Stimulated activated CD4-positive, alpha-beta T cell treated with anti-CD3 and anti-CD28 coated beads, Interleukin-4, amount 100 ng/mL, for 48 hours (primary cell): ENCODE results near the gene ABRAXAS1.
"Not testable (repeated sequence)": the region's sequence is repeated elsewhere in the genome, so short reads cannot be mapped to it uniquely, and the experiment has no call there.

Source experiments
- DNase-seq, 2 donors: peaks; one replicate each; pipeline ENCODE4 v3.0.0-alpha.2; 2020; ENCODE audit warnings: low read depth in 2 of 2

ABRAXAS1 gene

DNA sequence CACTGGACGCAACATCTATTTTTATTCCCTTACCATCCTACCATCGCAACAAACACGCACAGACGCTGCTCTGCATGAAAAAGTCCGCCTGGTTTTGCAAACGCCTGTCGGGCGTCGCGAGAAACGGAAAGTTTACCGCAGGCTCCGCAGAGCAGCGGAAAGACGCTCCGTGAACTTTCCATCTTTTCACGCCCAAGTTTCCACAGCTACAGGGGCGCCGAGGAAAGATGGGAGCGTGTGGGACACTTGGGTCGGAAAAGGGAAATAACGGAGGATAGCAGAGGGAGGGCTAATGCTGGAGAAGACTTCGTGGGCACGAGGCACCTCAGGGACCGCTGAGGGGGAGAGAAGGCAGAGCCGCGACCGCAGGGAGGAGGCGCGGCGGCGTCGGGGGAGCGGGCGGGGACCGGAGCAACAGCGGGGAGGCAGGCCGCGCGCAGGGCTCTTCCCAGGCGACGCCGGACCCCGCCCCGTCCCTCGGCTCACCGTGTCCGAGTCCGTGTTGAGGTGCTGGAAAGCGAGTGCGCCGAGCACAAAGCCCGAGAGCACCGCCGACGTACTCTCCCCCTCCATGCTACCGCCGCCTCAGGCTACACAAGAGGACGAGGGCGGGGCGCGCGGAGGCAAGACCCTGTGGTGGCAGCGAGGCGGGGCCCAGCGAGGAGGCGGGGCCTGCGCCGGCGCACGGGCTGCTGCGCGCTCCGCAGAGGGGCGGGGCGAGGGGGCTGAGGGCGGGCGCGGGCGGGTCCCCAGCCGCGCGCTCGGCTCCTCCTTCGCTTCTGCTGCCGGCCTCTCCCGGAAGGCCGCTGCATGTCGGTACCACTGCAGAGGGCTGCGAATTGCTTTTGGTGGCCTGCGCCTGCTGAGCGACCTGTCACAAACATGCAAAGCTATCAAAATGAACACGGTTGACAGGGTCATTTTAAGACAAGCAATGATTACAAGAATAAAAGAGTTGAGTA, at the start of gene ABRAXAS1:
TSS of gene ABRAXAS1 (minus strand) at position 601 of the 962 bp plus-strand sequence. CDS start at position 573, 28 bp downstream.
- peak; percentile 91 for DNase-seq

DNA sequence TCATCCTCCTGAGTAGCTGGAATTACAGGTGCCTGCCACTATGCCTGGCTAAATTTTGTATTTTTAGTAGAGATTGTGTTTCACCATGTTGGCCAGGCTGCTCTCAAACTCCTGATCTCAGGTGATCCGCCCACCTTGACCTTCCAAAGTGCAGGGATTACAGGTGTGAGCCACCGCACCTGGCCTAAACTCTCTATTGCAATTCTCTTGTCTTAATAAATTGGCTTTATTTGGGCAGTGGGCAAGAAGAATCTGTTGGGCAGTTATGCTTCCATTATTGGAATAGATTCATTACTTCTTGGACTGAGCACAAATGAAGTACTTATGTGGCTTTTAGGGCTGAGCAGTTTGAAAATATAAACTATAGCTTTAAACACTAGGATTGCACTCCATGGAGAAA, 42.8 kb upstream of the ABRAXAS1 start:
- DNase-seq, result no peak

DNA sequence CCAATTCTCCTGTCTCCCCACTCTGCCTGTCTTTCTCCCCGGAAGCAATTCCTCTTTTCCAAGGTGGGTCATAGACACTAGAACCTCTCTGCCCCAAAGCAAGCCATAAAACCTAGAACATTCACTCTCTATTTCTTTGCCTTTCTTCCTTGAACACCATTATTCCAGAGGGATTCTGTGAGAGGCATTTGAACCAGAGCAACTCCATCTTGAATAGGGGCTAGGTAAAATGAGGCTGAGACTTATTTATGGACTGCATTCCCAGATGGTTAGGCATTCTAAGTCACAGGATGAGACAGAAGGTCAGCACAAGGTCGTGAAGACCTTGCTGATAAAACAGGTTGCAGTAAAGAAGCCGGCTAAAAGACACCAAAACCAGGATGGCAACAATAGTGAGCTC, 37.3 kb upstream of the ABRAXAS1 start:
- DNase-seq, result no peak

DNA sequence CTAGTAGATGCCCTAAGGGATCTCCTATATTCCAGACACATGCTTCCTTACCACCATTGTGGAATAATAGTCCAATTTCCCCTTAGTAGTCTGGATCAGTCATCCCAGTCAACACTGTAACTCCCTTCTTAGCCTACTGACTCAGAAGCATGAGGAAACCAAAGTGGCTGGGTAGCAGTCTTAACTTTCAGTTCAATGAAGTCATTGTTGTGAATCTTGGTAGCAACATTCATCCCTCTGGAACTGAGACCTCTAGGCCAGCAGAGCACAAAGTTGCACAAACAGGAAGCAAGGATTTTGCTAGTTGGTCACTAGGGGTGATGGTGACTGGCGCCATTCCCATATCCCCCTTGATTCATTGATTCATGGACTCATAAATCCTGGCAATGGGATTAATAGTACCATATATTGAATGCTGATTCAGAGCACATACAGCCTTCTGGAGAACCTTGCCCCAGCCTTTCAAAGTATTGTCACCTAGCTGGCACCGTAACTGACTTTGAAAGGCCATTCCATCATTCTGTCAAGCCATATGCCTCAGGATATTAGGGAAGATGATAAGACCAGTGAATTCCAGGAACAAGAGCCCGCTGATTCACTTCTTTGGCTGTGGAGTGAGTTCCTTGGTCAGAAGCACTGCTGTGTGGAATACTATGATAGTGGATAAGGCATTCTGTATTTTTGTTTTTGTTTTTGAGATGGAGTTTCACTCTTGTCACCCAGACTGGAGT, 31.3 kb upstream of the ABRAXAS1 start:
- no peak for DNase-seq

DNA sequence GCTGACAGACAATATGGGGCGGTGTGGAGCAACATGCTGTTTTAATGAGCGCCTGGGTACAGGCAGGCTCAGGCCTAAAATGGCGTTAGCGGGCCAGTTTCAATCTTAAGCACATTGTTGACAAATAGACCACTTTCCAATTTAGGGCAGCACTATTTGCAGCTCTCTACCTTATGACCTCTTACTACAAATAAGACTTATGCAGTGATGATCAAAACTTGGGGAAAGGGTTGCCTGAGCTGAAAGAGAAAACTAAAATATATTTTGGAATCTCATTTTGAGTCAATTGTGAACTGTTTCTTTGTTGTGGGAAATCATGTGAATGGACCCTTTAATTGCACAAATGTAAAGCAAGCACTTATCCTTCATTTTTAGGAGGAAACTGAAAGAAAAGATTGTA, 25.5 kb upstream of the ABRAXAS1 start:
- DNase-seq, result no peak

DNA sequence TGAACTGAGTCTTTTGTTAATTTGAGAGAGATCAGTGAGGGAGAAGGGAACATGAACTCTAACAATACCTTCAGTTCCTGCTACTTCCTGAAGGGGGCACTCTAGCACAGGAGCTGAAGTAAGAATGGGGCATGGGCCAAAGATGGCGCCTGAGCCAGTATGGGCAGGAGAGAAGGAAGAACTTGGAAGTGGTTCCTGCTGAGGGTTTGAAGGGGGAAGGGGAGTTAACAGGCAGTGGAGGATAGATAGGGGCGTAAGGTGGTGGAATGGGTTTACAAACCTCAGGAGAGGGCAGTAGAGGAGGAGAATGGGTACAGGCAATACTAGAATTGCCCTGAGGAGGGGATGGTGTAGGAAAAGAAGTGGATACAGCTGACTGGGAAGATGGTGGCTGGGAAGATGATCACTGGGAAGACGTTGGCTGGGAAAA, 24.3 kb upstream of the ABRAXAS1 start:
- DNase-seq, result peak; percentile 35 to 49

DNA sequence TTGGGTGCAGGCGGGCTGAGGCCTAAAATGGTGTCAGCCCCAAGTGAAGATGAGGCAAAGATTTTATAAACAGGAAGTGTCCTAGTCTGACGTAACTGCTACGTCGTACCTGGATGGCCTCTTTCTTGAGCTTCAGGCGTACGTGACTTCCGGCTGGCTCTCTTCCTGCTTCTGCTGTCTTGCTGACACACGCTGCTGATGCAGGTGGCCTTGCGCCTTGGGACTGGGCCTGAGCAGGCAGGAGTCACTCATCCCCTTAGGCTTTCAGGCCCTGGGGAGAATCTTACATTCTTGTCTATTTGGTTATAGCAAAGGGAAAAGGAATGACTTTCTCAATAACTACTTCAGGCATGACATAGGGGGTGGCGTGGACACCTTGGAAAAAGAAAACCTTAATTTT, 20.1 kb upstream of the ABRAXAS1 start:
- no peak for DNase-seq

DNA sequence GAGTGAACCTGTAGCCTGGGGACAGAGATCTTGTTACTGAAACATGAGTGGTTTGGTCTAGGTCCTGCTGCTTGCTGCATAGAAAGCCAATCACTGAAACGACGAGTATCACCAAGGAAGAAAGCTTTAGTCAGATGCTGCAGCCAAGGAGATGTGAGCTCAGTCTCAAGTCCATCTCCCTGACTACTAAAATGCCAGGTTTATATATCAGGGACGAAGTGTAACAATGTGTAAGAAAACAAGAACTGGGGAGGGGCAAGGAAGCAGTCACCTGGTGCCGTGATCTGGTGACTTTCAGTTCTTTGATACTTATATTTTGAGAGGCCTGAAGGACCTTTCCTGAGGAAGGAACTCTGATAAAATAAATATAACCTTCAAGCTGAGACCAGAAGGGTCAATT, 19.6 kb upstream of the ABRAXAS1 start:
- DNase-seq, result no peak

DNA sequence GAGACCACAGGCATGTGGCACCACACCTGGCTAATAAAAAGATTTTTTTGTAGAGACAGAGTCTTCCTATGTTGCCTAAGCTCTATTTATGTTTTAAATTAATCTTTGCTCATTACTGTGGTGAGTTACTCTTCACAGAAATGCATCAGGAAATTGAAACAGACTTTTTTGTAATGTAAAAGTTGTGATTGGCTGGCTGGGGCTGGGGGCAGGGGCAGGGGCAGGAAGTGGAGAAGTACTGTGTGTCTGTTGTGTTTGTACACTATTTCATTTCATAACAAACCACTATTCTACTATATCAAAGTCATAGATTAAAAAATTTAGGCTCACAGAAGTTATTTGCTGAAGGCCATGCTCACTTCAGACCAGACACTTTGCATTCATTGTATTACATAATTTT, 19.1 kb upstream of the ABRAXAS1 start:
- DNase-seq, result no peak

DNA sequence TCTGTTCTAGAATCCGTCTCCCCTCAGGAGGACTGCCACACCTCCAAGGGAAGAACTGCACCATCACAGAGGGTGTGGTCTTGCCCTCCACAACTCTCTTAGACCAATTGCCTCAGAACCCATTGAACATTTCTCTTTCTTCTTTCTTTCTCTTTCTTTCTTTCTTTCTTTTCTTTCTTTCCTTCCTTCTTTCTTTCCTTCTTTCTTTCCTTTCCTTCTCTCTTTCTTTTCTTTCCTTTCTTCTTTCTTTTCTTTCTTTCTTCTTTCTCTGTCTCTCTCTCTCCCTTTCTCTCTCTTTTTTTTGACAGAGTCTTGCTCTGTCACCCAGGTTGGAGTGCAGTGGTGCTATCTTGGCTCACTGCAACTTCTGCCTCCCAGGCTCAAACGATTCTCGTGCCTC, 16.8 kb upstream of the ABRAXAS1 start:
- DNase-seq, result not testable (repeated sequence)

DNA sequence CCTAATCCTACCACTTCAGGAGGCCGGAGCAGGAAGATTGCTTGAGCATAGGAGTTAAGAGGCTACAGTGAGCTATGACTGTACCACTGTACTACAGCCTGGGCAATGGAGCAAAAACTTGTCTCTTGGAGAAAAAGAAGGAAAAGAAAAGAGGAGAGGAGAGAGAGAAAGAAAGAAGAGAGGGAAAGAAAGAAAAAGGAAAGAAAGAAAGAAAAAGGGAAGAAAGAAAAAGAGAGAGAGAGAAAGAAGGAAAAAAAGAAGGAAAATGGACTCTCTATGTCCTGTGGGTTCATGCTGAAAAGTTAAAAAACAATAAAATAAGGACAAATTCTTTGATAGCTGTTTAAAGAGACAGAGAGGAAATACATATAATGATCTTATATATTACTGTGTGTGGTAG, 13.3 kb upstream of the ABRAXAS1 start:
- no peak for DNase-seq

DNA sequence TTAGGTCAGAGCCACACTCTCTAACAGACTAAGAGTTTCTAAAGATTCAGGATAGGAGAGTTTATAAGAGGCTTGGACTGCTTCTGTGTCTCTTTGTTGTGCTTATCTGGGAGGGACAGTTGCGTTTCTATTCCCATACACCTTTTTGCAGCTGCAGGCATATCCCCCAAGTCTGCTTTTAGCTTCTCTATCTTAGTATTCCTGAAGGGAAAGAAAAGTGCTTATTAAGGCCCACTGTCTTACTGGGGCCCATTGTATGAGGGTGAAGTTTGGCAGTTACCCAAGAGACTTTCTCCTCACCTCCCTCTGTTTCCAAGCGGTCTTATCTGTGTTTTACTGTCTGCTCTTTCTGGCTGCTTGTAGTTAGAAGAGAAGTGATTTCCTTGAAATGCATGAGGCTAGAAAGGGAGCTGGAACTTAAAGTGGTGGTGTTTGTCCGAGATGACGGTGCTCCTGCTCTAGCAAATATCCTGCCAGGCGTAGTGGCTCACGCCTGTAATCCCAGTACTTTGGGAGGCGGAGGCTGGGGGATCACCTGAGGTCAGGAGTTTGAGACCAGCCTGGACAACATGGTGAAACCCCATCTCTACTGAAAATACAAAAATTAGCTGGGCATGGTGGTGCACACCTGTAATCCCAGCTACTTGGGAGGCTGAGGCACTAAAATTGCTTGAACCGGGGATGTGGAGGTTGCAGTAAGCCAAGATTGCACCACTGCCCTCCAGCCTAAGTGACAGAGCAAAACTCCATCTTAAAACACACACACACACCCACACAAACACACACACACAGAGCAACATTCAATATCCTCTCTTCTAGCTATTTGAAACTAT, 11.4 kb upstream of the ABRAXAS1 start:
- DNase-seq, result not testable (repeated sequence)

DNA sequence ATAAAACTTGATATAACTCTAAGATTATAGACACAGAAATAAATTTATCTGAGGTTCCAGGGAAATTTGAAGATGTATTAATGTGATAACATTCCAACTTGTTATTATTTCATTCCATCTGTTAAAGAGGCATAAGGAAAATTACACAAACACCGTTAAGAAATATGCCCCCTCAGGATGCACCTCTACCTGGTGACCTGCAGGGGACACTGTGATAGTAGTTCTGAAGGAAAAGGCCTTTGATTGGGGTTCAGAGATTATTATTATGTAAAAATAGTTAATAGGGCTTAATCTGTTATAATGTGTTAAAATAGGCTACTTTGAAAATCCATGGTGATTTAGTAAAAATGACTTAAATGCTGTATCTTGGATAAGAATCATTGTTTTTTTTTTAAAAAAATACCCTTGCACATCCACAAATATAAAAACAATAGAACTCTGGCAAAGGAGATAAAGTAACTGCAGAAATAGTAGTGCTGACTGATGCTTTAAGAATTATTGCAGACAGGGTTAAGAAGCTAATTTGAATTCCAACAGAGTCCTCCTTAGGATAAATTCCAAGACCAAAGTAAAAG, 6.1 kb upstream of the ABRAXAS1 start:
- no peak for DNase-seq

DNA sequence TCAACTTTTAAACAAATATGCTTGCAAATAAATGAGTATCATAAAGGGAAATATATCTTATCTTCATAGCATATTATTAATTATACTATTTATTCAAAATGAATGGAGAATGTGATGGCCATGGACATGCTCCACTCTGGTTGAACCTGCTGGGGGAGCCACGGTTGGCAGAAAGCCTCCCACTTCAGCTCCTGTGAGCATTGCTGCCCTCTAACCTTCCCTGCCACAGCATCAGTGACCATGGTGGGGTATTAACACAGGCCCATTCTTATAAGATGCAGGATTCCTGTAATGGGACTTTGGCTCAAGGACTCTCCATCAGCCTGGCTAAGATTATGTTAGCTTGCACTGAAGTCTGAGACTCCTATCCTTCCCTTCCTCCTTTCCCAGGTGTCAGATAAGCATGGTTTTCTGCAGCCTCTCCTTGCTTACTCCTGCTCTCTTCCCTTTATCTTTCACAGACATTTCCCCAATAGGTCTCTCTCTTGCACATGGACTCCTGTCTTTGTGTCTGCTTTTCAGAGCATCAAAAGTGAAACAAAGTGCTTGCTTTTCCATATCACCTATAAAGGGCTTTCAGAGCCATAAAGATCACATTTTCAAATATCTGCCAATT, 4.9 kb upstream of the ABRAXAS1 start:
- no peak for DNase-seq

DNA sequence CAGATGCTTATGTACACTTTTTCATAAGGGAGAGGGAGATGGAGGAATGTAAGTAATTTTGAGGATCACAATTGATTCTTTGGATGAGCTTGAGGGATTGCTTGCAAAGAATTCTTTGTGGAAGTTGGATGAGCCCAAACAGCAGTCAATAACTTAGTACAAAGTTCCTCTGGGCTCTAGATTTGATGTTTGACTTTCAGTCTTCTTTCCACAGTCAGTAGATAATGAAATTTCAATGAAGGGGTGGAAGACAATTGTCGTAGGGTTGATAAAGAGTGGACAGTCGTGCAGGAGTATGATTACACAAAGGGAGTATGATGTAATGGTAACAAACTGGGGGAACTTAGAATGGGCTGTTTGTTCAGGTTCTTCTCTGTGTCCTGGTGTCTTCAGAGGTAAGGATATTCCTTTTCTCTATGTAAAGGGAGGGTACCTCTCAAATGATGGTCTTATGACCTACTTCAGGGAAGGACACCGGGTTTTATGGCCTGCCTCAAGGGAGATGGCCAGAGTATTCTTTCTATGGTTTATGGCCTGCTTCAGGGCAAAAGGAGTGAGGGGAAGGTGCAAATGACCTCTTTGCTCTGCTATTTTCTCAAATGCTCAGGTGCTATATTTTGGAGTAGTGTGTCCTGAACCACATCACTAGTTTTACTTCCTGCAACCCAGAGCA, 1.7 kb upstream of the ABRAXAS1 start:
- no peak for DNase-seq

DNA sequence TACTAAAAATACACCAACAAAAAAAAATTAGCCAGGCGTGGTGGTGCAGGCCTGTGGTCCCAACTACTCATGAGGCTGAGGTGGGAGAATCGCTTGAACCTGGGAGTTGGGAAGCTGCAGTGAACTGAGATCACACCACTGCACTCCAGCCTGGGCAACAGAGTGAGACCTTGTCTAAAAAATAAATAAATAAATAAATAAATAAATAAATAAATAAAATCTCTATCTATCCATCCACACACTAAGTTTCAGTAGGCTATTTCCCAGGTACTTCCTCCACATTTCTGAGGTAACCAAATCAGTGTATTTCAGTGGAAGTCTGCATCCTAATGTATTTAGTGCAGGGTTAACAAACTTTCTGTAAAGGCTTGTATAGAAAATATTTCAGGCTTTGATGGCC, 10.9 kb downstream of the ABRAXAS1 start:
- DNase-seq, result no peak

DNA sequence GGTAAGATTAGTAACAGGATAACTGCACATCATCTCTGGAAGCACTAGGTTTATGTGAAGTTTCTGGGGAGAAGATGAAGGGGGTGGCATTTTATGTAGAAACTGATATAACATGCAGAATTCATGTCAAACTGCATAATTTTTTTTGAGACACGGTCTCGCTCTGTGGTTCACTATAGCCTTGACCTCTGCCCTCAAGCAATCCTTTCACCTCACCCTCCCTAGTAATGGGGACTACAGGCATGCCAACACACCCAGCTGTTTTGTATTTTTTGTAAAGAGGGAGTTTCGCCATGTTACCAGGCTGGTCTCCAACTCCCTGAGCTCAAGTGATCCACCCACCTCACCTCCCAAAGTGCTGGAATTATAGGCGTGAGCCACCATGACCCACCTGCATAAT, 11.5 kb downstream of the ABRAXAS1 start:
- no peak for DNase-seq

DNA sequence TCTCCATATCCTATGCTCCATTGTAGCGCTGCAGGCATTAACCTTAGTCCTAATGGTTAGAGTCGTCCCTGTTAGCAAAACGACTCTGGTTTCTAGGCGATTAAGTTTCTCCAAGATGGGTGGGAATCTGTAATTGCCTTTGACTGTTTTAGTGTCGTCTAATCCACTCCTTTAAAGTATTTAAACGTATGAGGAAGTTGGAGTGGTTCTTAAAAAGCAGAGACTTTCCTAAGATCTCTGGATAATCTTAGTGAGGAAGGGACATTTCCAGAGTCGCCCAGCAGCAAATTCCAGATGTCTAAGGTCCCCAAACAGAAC, 28.8 kb downstream of the ABRAXAS1 start:
- no peak for DNase-seq

DNA sequence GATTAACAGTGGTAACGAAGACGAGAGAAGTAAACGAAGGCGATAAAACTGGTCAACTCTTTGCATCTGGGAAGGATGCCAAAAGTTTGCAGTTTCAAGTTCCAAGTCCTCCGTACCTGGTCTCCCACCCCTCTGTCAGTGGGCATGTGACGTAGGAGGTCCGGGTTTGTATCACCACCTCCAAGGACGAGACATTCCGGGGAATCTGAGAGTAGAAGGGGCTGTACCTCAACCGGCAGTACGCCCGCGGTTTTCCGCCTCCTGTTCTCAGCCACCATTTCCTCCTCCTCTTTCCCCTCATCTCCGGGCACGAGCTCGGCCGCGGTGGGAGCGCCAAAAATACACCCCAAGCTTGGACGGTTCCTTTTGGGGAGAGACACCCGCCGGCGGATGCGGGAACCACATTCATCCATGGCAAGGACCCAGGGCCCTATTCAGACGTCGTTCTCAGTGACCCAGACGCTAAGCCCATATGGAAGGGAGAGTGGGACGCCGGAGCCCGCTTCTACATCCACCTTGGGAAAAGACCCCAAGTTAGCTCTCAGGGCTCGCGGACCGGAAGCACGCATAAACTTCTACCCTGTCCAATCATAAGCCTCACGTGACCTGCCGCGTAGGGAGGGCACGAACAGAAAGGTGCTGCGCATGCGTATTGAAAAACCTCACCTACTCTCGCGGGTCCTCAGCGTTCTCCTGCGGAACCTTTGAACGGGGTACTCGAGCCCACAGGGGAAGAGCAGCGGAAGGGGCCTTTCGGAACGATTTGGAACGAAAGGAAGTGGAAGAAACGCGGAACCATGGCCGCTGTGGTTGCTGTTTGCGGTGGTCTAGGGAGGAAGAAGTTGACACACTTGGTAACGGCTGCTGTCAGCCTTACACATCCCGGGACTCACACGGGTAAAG, 29.4 kb downstream of the ABRAXAS1 start, which contains the start of the genes HELQ and MRPS18C:
TSS of gene HELQ (minus strand) at position 543 of the 903 bp plus-strand sequence. CDS start at position 413, 130 bp downstream.
TSS of gene MRPS18C (plus strand) at position 778 of the 903 bp plus-strand sequence. CDS start at position 798, 20 bp downstream.
- DNase-seq, result peak; percentile 84 to 92
